Dermis microvascular lymphatic vessel endothelial cell (primary cell): ENCODE measurements around the gene NR2E1. TPM values are rescaled to one million over a fixed set of nuclear protein-coding genes. Genes with fewer than 3 reads are reported as not detected.

Experiments
- DNase-seq, 2 donors: peaks; one replicate each; pipeline versions ENCODE4 v3.0.0 to v3.0.0-alpha.2; 2010; ENCODE audit warnings: low read depth in 2 of 2
- total RNA-seq: library from RNA; depleted of rRNA; stranded (reverse); fragments of >200 nt; gene quantifications from 2 replicates; pipeline ENCODE4 v1.2.1, GENCODE V29; 2014

The NR2E1 gene
- total RNA-seq: not detected in 2 replicates

- DNase-seq: no peak
Observed at GRCh38 chr6:108165714-108166663, at the start of gene NR2E1. Gene NR2E1, plus strand, starts transcription at chr6:108166022. Its CDS starts 744 bp downstream, at chr6:108166766.

DNA sequence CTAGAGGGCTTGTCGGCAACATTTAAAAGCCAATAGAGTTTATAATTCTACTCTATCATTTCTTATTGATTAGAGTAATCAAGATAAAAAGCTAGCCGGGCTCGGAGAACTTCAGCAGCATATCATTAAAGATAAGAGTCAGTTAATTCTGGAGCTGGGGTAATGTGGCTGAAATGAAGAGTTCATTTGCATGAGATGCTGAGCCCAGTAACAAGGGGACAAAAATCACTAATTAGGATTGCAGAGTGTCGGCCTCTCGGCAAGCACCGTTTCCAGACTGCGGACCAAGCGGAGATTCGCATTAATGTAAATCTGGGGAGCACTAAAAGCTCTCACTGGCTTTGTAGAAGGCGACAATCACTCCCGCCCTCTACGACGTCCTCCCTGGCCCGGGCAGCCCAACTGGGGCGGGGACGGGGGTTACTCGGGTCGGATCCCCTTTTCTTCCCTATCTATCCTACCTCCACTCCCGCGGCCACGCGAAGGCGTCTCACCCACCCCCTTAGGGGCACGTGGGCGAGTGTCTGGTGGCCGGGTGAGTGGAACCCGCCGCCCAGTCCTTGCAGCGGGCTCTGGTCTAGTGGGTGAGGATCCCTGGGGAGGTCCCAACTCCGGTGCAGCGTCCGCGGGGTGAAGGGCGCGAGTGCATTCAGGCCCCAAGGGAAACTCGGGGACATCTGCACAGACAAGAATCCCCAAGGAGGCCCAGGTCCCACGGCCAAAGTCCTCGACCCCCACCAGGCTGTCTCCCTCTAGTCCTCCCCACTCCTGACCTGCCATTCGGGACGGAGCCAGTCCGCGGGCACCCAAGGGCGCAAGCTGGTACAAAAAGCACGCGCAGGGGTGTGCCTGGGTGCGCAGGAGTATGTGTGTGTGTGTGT, 49.0 kb upstream of the NR2E1 start:
- DNase-seq: no peak

DNA sequence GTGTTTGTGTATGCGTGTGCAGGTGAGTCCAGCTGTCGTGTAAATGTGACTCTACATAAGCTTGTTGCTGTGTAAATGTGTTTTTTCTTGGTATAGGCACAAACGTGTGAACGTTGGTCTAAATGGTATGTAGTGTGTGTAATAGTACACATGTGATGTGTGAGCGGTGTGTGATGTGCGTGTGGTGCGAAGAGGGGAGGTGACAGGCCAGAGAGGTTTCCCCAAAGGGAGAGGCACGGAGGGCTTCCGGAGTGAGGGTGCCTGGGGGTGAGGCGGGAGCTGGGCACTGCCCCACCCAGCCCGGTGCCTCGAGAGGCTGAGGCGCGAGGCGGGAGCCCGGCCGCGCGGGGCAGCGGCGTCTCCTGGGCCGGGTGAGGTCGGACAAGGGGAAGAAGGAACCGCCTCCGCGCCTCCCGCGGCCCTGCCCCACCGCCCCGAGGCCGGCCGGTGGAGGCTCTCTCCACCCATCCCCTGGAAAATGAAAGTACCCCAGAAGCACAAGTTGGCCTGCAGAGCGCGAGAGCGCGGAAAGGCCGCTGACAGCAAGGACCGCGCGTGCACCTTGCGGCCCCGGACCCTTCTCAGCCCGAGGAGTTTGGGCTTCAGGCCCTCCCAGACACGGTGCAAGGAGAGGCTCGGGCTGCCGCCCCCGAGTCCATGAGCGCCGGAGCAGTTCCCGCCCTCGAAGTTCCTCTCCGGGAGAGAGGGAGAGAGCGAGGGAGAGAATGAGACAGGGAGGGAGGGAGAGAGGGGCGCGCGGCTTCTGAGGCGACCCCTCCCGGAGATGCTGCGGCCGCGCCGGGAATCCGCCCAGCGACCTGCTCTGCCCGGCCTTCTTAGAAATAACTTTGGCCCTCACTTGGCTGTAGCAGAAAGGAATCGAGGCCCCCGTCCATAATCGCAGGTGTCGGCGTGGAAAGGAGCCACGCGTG, 48.1 kb upstream of the NR2E1 start:
- peak in 1 of 2 donors; percentile 16 for DNase-seq

- no peak for DNase-seq
Observed at GRCh38 chr6:108118359-108118724, 47.5 kb upstream of the NR2E1 start.

- no peak for DNase-seq
Observed at GRCh38 chr6:108118810-108119768, 46.7 kb upstream of the NR2E1 start.

DNA sequence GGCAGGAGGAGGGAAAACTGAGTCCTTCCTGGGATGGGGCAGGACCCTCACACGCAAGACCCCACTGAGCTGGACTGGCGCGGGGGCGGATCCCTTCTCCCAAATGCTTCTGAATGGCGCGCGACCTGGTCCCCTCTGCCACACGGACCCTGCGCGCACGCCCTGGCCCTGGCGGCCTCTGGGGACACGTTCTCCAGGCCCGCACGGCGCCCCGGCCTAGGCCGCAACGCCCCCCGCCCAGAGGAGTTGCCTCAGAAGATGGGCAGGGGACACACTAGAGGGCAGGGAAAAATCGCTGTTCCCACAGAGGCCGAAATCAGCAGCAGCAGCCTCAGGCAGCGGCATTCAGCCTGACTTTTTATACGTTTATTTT, 46.1 kb upstream of the NR2E1 start:
- no peak for DNase-seq

GRCh38 chr6:108120311-108120710, 45.5 kb upstream of the NR2E1 start:
- DNase-seq: no peak

DNA sequence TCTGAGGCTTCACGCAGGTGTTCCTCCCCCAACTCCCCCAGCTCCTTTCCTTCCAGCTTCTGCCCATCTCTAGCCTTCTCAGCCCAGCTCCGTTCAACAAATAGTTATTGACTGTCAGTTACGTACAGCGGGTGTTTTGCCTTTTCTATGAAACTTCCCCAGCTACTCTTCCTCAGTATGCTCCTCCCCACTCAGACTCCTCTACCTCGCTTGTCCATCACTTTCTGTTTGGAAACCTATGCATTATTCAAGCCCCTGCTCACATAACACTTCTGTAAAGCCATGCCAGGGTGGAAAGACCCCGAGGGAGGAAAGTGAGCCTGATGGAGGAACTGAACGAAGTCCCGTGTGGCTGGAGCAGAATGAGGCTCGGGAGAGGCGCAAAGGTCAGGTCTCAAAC, 44.2 kb upstream of the NR2E1 start:
- no peak for DNase-seq

DNA sequence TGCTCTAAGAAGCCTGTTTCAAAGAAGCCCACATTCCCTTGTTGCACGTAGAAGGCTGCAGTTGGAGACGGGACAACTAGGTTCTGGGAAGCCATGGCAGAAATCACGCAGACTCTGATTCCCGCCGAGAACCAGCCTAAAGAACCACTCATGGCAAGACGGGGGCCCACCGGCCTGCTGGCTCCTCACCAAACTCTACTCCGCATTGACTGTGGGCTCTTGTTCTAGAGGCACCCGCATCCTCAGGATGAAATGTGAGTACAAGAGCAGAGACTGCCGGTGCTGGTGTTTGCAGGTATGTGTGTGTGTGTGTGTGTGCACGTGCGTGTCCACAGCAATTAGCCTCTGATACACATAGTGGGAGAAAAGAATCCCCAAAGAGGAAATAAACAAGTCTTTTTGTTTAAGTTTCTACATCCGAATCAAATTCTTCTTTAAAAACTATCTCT, 42.3 kb upstream of the NR2E1 start:
- no peak for DNase-seq

DNA sequence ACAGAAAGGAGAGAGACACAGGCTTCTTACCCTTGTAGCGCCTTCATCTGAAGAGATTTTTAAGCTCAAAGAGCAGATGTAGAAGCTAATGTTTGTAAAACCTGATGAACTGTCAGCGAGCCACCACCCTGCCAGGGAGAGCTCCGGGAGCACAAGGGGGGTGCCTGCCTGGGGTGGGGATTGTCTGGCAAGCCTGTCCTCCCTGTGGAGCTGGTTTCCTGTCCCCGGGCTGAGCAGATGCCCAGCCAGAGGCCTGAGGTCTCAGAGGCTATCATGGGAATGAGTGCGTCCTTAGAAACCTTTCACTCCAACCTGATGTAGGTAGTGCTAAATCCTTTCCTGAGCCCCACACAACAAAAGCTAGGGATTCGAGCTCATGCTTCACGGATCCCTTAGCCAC, 41.9 kb upstream of the NR2E1 start:
- no peak for DNase-seq

DNA sequence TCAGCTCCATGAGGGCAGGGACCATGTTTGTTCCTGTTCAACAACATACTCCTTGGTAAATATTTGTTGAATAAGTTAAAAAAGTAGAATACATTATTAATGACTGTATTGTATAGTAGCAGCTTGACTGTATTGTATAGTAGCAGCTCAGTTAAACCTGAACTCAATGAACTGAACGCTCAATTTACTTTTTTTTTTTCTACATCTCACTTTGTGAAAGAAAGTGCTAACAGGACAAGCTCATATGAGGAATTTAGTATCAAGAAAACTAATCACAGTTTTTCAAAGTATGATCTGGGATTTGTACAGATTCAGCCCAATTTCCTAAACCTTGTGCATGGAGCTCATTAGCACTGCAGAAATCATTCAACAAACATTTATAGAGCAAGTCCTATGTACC, 38.8 kb upstream of the NR2E1 start:
- DNase-seq: no peak

DNA sequence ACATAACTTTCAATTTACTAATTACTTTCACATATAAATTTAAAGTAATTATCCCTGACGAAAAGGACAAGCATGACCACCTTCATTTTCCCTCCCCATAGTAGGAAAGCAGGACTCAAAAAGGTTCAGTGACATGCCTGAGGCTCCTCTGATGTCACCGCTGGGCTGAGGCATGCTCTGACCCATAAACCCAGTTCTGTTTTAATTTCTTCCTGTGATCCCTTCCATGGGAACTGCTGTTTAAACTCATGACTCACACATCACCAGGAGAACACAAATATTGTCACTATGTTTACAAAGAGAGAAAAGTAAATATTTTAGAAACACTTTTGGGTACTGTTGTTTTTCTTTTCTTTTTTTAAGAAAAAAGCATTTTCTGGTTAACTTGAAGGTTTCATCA, 38.0 kb upstream of the NR2E1 start:
- no peak for DNase-seq

- DNase-seq: no peak
Observed at GRCh38 chr6:108130262-108130661, 35.6 kb upstream of the NR2E1 start.

DNA sequence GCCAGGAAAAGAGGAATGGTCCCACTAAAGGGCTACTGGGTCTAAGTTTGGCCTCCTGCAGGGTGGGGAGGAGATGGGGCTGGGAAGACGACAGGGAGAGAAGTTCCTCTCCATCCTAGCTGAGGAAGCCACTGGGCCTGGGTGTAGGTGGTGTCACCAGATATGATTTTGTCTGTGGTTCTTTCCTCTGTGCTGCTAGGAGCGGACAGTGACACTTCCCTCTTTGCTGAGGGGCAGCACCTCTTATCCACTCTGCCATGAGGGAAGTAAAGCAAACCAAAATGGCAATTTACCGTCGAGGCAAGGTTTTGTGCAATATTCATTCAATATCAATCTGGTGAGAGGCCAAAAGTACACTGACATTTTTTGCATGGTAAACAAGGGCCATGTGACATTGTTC, 33.0 kb upstream of the NR2E1 start:
- DNase-seq: no peak

GRCh38 chr6:108133594-108134179, 32.1 kb upstream of the NR2E1 start:
- peak; percentile 16 to 76 for DNase-seq

- no peak for DNase-seq
Observed at GRCh38 chr6:108134213-108134970, 31.4 kb upstream of the NR2E1 start.

GRCh38 chr6:108142240-108142639, 23.6 kb upstream of the NR2E1 start:
- no peak for DNase-seq

- no peak for DNase-seq
Observed at GRCh38 chr6:108145639-108146038, 20.2 kb upstream of the NR2E1 start.

DNA sequence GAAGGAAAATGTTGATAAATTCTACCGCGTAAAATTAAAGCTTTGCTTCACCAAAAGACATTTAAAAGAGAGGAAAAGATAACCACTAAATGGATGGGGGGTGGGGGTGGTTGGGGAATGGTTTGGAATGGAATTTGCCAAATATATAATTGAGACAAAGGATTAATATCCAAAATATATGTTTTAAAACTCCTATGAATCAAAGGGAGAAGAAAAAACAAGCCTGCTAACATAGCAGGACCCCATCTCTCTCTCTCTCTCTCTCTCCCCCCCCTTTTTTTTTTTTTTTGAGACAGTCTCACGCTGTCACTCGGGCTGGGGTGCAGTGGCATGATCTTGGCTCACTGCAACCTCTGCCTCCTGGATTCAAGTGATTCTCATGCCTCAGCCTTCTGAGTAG, 13.4 kb upstream of the NR2E1 start:
- DNase-seq: no peak
